HG03066 (cell line): ENCODE data around the gene SCLT1.

Experiments
- ATAC-seq: cut with Tn5 transposase; IDR thresholded peaks from one replicate; pipeline ENCODE4 v1.9.1; 2021; ENCODE audit warnings: low read depth; ENCODE audit not compliant: unreplicated experiment

Gene SCLT1

DNA sequence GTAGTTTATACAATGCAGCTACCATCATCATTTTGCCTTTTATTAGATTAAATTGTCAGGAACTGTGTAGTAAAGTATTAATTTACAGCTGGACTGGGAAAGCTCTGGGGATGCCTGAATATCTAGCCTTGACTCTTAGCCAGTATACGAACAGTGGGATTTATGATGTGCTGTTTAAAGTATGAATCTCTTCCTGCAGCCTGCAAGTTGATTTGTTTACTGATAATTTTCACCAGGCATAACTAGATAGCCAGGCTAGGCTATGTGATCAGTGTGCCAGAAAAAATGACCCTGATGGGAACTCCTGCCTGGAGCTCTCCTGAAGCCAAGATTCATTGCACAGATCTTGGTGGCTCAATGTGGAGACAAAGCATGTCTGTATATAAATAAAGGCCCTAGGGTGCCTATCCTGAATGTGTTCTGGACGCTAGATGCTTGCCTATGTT lies 119.2 kb downstream of the SCLT1 start:
- ATAC-seq = no peak

DNA sequence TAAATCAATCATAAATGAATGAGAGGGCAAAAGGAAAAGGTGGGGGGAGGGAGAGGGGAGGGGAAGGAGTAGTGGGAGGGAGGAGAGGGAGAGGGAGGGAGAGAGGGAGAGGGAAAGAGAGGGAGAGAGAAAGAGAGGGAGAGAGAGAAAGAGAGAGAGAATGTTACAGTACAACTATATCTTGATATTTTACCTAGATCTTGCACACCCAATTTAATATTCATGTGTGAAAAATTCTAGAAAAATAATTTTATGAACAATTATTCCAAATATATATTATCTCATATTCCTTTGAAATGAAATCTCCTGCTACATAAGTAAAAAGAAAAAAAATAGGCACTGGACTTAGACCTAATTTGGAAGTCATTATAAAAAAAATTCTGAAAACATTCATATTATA lies 120.0 kb downstream of the SCLT1 start:
- no peak for ATAC-seq

DNA sequence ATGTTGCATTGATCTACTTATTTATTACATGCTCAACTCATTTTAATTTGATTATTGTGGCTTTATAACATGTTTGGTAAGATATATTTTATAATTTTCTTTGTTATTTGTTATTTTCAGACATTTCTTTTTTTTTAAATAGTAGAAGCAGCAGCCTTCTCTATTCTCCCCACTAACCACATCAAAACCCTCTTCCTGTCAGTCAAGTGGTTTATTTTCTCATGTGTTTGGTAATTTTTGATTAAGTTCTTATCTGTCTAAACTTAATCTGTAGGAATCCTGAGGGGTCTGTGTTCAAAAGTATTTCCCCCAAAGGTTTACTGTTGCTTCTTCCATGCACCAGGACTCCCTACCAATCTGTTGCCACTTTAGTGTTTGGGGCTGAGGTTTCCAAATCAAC lies 131.9 kb downstream of the SCLT1 start:
- ATAC-seq = no peak

DNA sequence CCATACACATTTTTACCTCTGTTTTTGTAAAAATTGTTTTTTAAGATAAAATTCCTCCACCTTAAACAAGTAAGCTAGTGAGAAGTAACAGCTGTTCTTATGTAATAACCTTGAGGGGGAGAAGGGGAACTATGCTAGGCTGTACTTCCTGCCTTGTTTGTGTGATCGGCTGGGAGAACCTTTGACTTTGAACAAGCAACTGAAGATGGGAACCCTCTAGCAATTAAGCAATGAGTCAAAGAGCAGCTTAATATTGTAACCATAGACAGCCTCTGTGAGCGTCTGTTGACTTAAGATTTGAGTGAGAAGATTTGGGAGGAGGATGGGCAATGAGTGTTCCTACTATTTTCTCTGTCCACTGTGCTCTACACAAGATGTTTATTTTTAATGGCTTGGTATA lies 135.1 kb downstream of the SCLT1 start:
- no peak for ATAC-seq

DNA sequence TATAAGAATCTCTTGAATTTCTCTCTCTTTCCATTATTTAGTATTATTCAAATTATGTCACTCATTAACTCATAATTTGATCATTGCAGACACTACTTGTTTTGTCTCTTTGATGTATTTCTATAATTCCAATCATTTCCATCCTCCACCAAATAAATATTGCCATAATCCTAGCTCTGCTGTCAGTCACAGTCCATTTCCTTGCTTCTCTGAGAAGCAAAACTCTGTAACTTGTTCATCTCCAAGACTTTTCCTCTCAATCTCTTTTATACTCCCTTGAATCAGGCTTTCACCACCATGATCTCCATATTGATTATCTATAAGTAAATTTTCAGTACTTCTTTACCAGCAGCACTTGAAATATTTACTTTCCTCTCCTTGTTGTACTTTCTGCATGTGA lies 135.9 kb downstream of the SCLT1 start:
- ATAC-seq = no peak

DNA sequence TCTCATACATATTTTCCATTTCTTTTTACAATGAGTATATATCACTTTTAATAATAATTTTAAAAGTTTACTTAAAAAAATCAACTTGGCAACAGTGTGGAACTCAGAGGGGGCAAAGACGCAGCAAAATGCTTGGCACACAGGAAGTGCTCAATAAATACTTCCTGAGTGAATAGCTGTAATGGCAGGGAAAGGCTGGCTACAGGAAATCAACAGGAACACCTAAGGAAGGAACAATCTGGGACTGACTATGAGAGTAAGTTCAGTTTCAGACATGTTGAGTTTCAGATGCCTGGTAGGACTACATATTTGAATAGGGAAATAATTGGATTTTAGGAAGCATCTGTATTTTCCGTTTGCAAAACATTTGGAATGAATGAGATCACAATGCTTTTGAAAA lies 137.6 kb downstream of the SCLT1 start:
- ATAC-seq = no peak

DNA sequence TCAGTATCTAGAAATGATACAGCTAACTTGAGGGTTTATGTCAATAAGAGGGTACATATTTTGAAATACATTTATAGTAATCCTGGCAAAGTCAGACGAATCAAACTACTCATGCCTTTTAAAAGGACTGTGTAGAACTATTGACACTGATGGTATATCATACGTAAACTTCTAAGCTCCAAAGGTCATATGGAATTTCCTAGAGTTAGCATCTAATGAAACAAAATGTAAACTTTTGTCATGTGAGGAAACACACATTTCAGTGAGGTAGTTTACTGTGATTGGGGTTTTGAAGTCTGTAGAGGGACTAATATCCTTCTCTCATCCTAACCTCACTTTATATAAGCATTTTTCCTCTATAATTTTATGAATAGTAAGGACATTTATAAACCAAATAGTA lies 138.4 kb downstream of the SCLT1 start:
- ATAC-seq = no peak

DNA sequence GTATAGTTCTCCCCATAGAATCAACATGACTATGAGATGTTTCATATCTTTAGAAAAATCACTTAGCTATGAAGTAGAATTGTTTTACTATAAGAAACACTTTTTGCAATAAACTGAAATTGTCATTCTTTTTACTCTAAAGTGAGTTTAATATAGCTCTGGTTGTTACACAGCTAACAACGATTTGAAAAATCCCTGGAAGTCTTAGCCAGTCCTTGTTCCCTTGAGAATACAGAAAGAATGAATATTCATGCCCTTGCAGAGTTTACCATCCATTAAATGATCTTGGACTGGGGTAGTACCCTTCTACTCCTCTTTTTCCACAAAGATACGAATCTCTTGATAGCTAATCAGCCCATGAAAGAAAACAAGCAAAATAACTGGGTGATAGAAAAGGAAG lies 142.0 kb downstream of the SCLT1 start:
- no peak for ATAC-seq

DNA sequence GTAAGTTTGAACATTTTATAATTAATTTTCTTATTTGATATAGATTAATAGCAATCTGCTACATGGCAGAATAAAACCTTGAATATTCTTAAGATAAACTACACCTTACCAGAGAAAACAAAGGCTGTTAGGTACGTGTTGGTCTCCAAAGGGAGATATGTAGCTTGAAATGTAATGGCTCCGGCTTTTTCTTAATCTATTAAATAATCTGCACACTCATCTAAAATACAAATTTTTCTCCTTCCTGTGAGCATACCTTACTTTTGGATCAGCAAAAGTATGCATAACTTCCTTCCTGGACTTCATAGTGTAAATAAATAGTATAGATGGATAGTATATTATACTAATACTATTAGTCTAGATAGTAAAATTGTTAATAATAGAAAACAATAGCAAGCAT lies 142.5 kb downstream of the SCLT1 start:
- no peak for ATAC-seq

DNA sequence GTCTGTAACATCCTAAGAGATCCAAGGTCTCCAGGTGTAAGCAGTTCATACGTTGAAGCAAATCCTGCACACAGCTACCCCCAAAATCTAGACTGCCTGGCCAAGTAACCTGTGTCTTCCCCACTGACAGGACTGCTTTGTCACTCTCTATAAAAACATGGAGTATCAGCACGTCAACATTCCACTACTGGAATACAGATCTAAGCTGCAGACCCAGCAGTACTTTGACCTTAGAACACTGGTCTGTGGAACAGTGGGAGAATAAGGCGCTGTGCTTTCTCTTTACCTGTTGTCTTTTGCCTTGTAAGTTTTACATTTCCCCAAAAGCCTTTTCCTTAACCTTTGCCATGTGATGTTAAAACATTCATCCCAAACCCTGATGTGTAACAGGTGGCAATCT lies 146.4 kb downstream of the SCLT1 start:
- no peak for ATAC-seq

DNA sequence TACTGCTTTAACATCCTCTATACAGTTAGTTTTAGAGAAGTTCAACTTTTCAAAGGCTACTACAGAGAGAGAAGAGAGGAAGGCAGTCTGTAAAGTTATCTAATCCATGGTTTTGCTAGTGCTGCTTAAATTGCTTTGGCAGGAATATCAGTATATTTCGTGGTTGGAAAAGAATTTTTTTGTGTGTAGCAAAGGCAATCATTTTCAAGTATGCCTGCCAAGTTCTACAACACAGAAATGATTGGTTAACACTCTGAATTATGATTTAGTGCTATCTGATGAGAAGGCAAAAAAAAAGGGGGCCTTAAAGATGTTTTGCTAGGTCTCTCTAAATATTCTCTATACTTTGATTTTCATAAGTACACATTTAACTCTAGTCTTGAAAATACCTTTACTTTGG lies 150.7 kb downstream of the SCLT1 start:
- ATAC-seq = no peak

DNA sequence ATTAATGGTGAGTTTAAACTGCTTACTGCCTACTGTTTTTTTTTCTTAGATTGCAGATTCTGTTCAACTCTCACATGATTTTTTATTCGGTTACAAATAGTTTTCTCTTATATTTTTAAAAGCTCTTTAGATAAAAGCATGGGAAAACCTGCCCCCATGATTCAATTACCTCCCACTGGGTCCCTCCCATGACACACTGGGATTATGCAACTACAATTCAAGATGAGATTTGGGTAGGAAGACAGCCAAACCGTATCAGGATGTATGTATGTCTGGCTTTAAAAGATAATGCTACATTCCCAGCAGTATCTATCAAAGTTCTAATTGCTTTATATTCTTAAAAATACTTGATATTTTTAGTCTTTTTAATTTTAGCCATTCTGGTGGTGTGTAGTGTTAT lies 152.4 kb downstream of the SCLT1 start:
- no peak for ATAC-seq

DNA sequence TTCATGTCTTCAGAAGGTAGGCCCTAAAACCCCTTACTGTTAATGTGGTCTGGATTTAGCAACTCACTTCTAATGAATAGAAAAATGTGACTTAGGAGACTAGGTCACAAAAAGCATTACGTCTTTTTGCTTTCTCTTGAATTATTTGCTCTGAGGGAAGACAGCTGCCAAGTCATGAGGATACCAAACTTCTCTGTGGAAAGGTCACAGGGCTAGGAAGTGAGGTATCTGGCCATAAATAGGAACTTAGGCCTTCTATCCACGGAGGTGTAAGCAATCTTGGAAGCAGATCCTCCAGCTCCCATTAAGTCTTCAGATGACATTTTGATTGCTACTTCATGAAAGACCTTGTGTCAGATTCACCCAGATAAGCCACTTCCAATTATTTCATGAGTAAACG lies 163.3 kb downstream of the SCLT1 start:
- no peak for ATAC-seq

DNA sequence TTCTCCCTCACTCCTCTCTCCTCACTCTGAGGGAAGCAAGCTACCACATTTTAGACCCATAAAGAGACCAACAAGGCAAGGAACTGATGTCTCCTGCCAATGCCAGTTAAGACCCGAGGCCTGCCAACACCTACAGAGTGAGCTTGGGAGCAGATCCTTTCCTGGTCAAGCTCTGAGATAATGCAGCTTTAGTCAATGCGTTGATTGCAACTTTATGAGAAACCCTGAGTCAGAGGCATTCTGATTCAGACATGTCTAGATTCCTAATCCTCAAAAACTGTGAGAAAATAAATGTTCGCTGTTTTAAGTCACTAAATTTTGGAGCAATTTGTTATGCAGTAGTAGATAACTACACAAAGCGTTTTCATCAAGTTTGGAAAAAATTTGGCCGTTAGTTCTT lies 168.4 kb downstream of the SCLT1 start:
- ATAC-seq = no peak

DNA sequence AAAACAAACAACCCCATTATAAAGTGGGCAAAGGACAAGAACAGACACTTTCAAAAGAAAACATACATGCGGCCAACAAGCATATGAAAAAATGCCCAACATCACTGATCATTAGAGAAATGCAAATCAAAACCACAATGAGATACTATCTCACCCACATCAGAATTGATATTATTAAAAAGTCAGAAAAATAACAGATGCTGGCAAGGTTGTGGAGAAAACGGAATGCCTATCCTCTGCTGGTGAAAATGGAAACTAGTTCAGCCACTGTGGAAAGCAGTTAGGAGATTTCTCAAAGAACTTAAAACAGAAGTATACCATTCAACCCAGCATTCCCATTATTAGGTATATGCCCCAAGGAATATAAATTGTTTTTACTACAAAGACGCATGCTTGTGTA lies 171.4 kb downstream of the SCLT1 start:
- ATAC-seq = no peak

DNA sequence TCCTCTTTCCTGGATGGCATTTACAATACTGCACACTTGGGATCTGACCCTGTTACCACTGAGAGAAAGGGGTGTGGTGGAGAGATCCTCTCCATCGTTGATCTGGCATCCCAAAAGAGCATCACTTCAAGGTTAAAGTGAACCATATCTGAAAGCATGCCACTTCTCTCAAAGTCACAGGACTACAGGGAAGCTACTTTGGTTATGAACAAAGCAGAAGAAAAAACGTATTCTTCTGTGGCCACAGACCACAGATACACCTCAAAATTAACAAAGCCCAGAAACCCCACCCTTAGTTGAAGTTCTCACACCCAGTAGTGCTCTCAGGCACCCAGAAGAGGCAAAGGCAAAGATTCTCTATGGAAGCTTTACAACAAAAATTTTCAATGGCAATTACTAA lies 175.6 kb downstream of the SCLT1 start:
- peak; percentile 74 for ATAC-seq

DNA sequence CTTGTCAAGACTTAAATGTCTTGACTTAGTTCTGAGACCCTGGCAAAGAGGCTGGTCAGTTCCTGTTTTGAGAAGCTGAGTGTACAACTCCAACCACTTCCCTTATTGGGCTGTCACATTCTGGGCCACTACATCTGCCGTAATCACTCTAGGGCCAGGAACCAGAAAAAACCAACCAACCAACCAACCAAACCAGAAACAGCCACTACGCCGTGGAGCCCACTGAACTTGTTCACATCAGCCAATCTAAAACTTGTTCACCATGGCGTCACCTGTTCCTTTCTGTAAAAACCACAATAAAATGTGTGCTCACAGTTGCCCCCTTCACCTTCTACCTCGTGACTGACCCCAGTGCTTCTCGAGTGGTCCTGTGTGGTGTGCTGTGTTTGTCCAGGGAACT lies 176.5 kb downstream of the SCLT1 start:
- peak; percentile 76 for ATAC-seq

DNA sequence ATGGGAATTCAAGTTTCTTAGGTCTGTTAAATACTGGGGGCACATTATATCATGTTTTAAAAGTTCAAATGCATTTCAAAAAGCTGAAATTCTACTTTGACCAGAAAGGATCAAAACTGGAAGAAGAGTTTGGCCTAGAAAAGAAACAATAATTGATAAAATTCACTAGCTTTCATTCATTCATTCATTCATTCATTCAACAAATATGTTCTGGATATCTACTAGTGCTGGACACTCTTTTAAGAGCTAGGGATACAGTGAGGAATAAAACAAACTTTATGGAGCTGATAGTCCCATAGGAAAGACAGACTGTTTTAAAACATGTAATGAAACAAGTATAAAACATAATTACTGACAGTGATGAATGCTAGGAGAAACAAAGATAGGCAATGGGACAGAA lies 177.8 kb downstream of the SCLT1 start:
- ATAC-seq = no peak

DNA sequence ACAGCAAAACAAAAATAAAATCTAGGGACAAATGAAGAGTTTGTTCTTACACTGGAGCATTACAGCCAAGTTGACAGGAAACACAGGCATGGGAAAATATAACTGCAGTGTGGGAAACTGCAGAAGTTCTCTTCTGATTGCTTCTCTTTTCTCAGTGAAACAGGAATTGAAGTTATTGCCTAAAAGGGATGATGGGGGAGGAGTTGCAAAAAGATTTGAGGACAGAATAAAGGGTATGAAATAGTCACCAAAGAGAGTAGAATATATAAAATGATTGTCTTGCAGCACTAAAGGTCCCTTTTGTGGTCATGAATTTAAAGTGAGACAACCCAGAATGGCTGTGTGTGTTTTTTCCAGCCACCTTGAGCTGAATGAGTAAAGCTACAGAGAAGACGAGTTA lies 180.1 kb downstream of the SCLT1 start:
- no peak for ATAC-seq

DNA sequence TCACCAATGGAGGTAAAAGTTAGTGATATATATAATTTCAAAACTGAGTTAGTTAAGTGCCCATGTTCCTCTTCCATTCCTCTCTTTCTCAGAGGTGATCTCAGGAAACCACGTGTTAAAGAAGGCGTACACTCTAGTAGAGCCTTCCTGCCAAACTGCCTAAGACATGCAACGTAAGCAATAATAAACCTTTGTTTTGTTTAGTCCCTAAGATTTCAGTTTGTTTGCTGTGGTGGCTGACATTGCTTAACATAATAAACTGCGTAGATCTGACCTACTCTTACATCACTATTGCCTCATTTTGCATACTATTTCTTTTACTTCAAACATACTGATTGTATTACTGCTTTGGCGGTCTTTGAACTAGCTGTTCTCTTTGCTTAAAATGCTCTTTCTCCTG lies 184.6 kb downstream of the SCLT1 start:
- ATAC-seq = no peak

DNA sequence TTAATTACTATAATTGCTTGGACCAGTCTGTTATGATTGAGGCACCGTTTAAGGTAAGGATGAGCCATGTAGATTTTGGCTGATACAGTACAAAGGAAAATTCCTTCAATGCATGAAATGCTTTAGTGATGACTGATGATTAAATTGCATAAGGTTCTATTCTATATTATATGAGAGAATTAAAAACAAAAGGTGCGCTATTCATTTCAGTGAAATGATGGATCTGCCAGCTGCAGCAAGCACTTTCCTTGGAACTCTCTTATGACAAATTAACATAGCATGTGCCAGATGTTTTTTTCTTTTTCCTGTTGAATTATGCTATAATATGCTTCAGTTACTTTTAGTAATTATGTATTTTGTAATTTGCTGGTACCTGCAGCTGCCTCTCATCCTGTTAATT lies 185.4 kb downstream of the SCLT1 start:
- ATAC-seq = no peak

DNA sequence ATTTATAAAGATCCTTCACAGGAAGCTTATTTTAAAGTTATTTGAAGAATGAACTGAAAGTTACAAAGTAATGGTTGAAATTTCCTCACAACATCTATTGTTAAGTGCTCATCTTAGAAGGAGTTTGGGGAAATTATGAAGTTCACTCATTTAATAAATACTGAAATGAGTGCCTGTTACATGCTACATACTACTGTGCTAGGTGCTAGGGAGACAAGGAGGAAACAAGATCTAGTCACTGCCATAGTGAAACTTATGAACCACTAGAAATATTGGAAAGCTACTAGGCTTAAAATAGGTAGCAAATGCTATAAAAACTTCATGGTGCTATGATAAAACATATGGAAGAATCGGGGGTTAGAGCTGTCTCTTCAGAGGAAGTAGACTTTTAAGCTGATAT lies 186.8 kb downstream of the SCLT1 start:
- ATAC-seq = no peak

DNA sequence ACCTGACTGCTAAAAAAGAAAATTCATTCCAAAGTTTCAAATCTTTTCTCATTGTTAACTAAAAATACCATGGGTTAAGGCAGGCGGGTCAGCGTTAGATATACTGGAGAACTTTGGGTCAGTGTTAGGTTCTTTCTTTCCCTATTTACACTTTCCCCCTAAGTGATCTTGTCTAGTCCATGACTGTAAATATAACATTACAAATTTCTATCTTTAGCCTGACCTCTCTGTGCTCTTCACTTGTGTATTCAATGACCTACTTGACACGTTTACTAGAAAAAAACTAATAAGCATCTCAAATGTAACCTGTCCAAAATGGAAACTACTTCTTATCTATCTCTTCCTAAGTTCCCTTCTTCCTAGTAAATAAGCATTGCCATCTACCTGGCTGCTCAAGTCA lies 188.5 kb downstream of the SCLT1 start:
- no peak for ATAC-seq

DNA sequence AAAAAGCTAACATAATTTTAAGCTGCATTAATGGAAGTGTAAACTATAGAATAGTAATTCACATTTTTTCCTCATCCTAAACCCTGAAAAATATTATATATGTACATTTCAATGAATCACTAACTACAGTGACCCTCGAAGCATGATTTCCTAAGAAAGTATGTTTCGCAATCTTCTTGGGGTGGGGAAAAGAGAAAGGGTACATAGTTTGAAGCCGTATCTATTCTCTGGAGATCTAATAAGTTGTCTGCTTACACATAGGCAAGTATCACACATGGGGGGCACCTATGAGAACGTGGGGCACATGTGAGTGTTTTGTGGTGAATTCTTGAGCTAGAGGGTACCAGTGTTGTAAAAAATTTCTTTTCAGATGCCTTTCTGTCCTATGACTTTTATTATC lies 212.7 kb downstream of the SCLT1 start:
- no peak for ATAC-seq
